HepG2 (cell line): ENCODE measurements around the gene PWWP2A. TPM values are rescaled to one million over a fixed set of nuclear protein-coding genes. Genes with fewer than 3 reads are reported as not detected.
A peak's percentile ranks its signal among the peaks of the same experiment; 100 is the strongest.

Source experiments
- ATAD3A ChIP-seq: sonication (generic); formaldehyde crosslinking; IDR thresholded peaks from 2 replicates; pipeline ENCODE4 v1.4.0; 2020; ENCODE audit warnings: missing genetic modification reagents
- BORCS8-MEF2B ChIP-seq: sonication (generic); formaldehyde crosslinking; IDR thresholded peaks from 2 replicates; pipeline ENCODE4 v1.8.0; 2022; ENCODE audit warnings: mild to moderate bottlenecking, missing genetic modification reagents
- CREM ChIP-seq, 2 experiments: sonication (generic) in 1 of 2; formaldehyde crosslinking in 1 of 2; IDR thresholded peaks; 2 replicates each; pipeline versions ENCODE4 v1.4.0 to v1.6.1; 2016 to 2020; ENCODE audit warnings: antibody characterized with exemption in 1 of 2, mild to moderate bottlenecking in 1 of 2, missing genetic modification reagents in 1 of 2
- GFI1 ChIP-seq: sonication (generic); formaldehyde crosslinking; IDR thresholded peaks from 2 replicates; pipeline ENCODE4 v1.5.0; 2020; ENCODE audit warnings: missing genetic modification reagents, mild to moderate bottlenecking, borderline replicate concordance
- NFE2L1 ChIP-seq: sonication (generic); formaldehyde crosslinking; IDR thresholded peaks from 2 replicates; pipeline ENCODE4 v1.4.0; 2020; ENCODE audit warnings: missing genetic modification reagents, mild to moderate bottlenecking, borderline replicate concordance
- RXRB ChIP-seq: IDR thresholded peaks from 2 replicates; pipeline ENCODE4 v1.6.1; 2016; ENCODE audit warnings: borderline replicate concordance, missing genetic modification reagents, missing compliant biosample characterization
- SP1 ChIP-seq, 2 experiments: fragments of 450-650 bp in 1 of 2; sonication (generic) in 1 of 2; formaldehyde crosslinking in 1 of 2; IDR thresholded peaks; 2 replicates each; pipeline versions ENCODE4 v1.4.0 to v1.6.1; 2016 to 2020; ENCODE audit warnings: missing genetic modification reagents in 1 of 2
- TAF15 ChIP-seq: fragments of 200-400 bp; formaldehyde crosslinking; IDR thresholded peaks from one replicate; pipeline ENCODE4 v1.6.1; 2018; ENCODE audit warnings: mild to moderate bottlenecking, low read depth, low read length; ENCODE audit not compliant: poor library complexity, severe bottlenecking
- ZNF446 ChIP-seq: sonication (generic); formaldehyde crosslinking; IDR thresholded peaks from 2 replicates; pipeline ENCODE4 v1.5.0; 2020; ENCODE audit warnings: mild to moderate bottlenecking, missing genetic modification reagents
- ZNF713 ChIP-seq: sonication (generic); formaldehyde crosslinking; IDR thresholded peaks from 2 replicates; pipeline ENCODE4 v1.4.0; 2020; ENCODE audit warnings: mild to moderate bottlenecking, missing genetic modification reagents
- ZNF747 ChIP-seq: sonication (generic); formaldehyde crosslinking; IDR thresholded peaks from 2 replicates; pipeline ENCODE4 v1.8.1; 2023; ENCODE audit warnings: missing genetic modification reagents, mild to moderate bottlenecking, borderline replicate concordance
- ZSCAN29 ChIP-seq: sonication (generic); formaldehyde crosslinking; conservative IDR thresholded peaks from 2 replicates; pipeline ENCODE4 v1.4.0; 2020; ENCODE audit warnings: mild to moderate bottlenecking, missing genetic modification reagents
- polyA plus RNA-seq, 8 experiments: library from polyadenylated mRNA; depleted of rRNA in 3 of 8; stranded (reverse) in 7 of 8; unstranded in 1 of 8; fragments of >200 nt; fragmentation: Illumina TruSeq in 4 of 8; extraction: Trizol in 4 of 8; gene quantifications; 2 replicates each; pipeline versions ENCODE4 v1.2.1 to v1.2.3, GENCODE V29; 2011 to 2016; ENCODE audit warnings: low read depth in 4 of 8, missing spikeins in 1 of 8, mixed read lengths in 1 of 8; ENCODE audit not compliant: insufficient read depth in 1 of 8
- total RNA-seq, 5 experiments: library from RNA; depleted of rRNA; stranded (reverse); fragments of >200 nt; fragmentation: Illumina TruSeq; extraction: Trizol; gene quantifications; 2 replicates each; pipeline ENCODE4 v1.2.3, GENCODE V29; 2016; ENCODE audit warnings: low read depth in 1 of 5
- TF ChIP-seq, protein P1 (sequence below): sonication (generic); formaldehyde crosslinking; IDR thresholded peaks from 2 replicates; pipeline ENCODE4 v1.4.0; 2020; ENCODE audit warnings: missing genetic modification reagents, borderline replicate concordance
- TF ChIP-seq, protein P2 (sequence below): sonication (generic); formaldehyde crosslinking; IDR thresholded peaks from 2 replicates; pipeline ENCODE4 v1.5.1; 2020; ENCODE audit warnings: missing genetic modification reagents, mild to moderate bottlenecking, borderline replicate concordance
- TF ChIP-seq, protein P3 (sequence below): sonication (generic); formaldehyde crosslinking; IDR thresholded peaks from 2 replicates; pipeline ENCODE4 v1.5.0; 2020; ENCODE audit warnings: mild to moderate bottlenecking, low read depth, missing genetic modification reagents, borderline replicate concordance
- TF ChIP-seq, protein P4 (sequence below): sonication (generic); formaldehyde crosslinking; IDR thresholded peaks from 2 replicates; pipeline ENCODE4 v1.9.0; 2021; ENCODE audit warnings: missing genetic modification reagents, borderline replicate concordance

PWWP2A gene
- total and polyA plus RNA-seq, 2 of the 13 experiments (the other 11 are each of a cell fraction or from before 2014, with no cell fraction given): 7.3 to 16.9 TPM

DNA sequence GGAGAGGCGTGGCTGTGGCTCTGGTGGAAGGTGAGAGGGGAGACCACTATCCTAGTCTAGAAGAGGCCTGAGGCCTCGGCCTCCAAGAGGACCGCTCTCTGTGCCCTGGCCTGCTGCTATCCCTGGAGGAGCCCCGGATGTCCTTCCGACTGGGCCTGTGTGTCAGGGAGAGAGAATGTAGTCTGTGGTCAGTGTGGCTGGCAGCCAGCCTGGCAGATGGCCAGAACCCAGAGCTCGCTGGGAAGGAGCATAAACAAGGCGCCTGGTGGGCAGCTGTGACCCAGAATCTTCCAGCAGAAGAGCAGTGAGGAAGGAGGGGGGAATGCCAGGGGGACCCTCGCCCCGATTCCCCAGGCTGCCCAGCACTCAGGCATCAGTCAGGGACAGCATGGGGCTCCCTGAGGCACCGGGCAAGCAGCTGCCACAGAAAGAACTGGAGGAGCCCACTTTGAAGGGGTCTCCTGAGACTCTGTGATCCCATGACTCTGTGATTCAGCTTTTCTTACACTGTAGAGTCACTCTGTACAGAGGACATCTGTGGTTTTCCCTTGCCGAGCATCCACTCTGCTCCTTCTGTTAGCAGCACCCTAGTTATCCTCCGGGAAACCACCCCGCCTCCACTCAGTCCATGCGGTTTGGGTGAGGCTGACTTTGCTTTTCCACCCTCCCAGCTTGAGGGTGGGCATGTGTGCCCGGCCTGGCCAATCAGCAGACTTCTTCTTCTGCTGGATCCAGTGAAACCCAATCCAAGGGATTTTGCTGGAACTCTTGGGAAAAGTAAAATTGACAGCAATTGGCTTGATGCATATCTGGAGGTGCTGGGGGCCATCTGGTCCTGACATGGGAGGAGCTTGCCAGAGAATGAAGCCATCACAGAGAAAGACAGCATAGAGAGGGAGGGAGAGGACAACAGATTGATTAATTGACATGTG lies 46.2 kb upstream of the PWWP2A start (continued):
- TF ChIP-seq, protein P1, sequence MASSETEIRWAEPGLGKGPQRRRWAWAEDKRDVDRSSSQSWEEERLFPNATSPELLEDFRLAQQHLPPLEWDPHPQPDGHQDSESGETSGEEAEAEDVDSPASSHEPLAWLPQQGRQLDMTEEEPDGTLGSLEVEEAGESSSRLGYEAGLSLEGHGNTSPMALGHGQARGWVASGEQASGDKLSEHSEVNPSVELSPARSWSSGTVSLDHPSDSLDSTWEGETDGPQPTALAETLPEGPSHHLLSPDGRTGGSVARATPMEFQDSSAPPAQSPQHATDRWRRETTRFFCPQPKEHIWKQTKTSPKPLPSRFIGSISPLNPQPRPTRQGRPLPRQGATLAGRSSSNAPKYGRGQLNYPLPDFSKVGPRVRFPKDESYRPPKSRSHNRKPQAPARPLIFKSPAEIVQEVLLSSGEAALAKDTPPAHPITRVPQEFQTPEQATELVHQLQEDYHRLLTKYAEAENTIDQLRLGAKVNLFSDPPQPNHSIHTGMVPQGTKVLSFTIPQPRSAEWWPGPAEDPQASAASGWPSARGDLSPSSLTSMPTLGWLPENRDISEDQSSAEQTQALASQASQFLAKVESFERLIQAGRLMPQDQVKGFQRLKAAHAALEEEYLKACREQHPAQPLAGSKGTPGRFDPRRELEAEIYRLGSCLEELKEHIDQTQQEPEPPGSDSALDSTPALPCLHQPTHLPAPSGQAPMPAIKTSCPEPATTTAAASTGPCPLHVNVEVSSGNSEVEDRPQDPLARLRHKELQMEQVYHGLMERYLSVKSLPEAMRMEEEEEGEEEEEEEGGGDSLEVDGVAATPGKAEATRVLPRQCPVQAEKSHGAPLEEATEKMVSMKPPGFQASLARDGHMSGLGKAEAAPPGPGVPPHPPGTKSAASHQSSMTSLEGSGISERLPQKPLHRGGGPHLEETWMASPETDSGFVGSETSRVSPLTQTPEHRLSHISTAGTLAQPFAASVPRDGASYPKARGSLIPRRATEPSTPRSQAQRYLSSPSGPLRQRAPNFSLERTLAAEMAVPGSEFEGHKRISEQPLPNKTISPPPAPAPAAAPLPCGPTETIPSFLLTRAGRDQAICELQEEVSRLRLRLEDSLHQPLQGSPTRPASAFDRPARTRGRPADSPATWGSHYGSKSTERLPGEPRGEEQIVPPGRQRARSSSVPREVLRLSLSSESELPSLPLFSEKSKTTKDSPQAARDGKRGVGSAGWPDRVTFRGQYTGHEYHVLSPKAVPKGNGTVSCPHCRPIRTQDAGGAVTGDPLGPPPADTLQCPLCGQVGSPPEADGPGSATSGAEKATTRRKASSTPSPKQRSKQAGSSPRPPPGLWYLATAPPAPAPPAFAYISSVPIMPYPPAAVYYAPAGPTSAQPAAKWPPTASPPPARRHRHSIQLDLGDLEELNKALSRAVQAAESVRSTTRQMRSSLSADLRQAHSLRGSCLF (CRISPR knock-in tag): no peak
- TF ChIP-seq NFE2L1 (CRISPR knock-in tag) (no peak), TAF15 (no peak), ZNF747 (CRISPR knock-in tag) (no peak), BORCS8-MEF2B (no peak), ZNF713 (CRISPR knock-in tag) (no peak), RXRB (CRISPR knock-in tag) (peak; percentile 43; the same call in 1 of the 2 replicates), ZNF446 (CRISPR knock-in tag) (no peak), CREM (IDR thresholded peaks at IDR 0.05) (no peak), CREM (CRISPR knock-in tag; IDR thresholded peaks at IDR 0.05) (no peak), ZSCAN29 (CRISPR knock-in tag) (no peak), ATAD3A (CRISPR knock-in tag) (no peak), SP1 (IDR thresholded peaks at IDR 0.05) (no peak), SP1 (CRISPR knock-in tag; IDR thresholded peaks at IDR 0.05) (no peak), GFI1 (CRISPR knock-in tag) (no peak)
- TF ChIP-seq, protein P2, sequence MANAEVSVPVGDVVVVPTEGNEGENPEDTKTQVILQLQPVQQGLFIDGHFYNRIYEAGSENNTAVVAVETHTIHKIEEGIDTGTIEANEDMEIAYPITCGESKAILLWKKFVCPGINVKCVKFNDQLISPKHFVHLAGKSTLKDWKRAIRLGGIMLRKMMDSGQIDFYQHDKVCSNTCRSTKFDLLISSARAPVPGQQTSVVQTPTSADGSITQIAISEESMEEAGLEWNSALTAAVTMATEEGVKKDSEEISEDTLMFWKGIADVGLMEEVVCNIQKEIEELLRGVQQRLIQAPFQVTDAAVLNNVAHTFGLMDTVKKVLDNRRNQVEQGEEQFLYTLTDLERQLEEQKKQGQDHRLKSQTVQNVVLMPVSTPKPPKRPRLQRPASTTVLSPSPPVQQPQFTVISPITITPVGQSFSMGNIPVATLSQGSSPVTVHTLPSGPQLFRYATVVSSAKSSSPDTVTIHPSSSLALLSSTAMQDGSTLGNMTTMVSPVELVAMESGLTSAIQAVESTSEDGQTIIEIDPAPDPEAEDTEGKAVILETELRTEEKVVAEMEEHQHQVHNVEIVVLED (CRISPR knock-in tag): no peak
- TF ChIP-seq, protein P3, sequence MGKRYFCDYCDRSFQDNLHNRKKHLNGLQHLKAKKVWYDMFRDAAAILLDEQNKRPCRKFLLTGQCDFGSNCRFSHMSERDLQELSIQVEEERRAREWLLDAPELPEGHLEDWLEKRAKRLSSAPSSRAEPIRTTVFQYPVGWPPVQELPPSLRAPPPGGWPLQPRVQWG (CRISPR knock-in tag): no peak
- TF ChIP-seq, protein P4, sequence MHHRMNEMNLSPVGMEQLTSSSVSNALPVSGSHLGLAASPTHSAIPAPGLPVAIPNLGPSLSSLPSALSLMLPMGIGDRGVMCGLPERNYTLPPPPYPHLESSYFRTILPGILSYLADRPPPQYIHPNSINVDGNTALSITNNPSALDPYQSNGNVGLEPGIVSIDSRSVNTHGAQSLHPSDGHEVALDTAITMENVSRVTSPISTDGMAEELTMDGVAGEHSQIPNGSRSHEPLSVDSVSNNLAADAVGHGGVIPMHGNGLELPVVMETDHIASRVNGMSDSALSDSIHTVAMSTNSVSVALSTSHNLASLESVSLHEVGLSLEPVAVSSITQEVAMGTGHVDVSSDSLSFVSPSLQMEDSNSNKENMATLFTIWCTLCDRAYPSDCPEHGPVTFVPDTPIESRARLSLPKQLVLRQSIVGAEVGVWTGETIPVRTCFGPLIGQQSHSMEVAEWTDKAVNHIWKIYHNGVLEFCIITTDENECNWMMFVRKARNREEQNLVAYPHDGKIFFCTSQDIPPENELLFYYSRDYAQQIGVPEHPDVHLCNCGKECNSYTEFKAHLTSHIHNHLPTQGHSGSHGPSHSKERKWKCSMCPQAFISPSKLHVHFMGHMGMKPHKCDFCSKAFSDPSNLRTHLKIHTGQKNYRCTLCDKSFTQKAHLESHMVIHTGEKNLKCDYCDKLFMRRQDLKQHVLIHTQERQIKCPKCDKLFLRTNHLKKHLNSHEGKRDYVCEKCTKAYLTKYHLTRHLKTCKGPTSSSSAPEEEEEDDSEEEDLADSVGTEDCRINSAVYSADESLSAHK (CRISPR knock-in tag): no peak
